AML-193 (cell line): Measurements from ENCODE around the gene TIMM13.
"Not testable (repeated sequence)": the region's sequence is repeated elsewhere in the genome, so short reads cannot be mapped to it uniquely, and the experiment has no call there.

Experiments used
- DNase-seq, 2 experiments: peaks; one replicate each; lab custom pipeline; 2025; lab: John Stamatoyannopoulos, UW

The TIMM13 gene

GRCh38 chr19:2427429-2428320, at the start of gene TIMM13:
TIMM13 (minus strand) TSS chr19:2427586; CDS start chr19:2427533, 53 bp downstream.
- DNase-seq = peak; percentile 83 to 90

- DNase-seq = no peak
These were observed 49.2 kb upstream of the TIMM13 start for GRCh38 chr19:2476451-2477140.

GRCh38 chr19:2475702-2476450, 48.5 kb upstream of the TIMM13 start, which contains the start of gene GADD45B:
GADD45B (plus strand) TSS chr19:2476127; CDS start chr19:2476359, 232 bp downstream.
- peak; percentile 94 to 95 for DNase-seq

GRCh38 chr19:2475018-2475701, 47.8 kb upstream of the TIMM13 start:
- no peak for DNase-seq

GRCh38 chr19:2474232-2475017, 47.0 kb upstream of the TIMM13 start:
- DNase-seq = peak; percentile 61 to 76

GRCh38 chr19:2469915-2470200, 42.5 kb upstream of the TIMM13 start:
- DNase-seq = not testable (repeated sequence)

GRCh38 chr19:2469102-2469914, 41.9 kb upstream of the TIMM13 start:
- DNase-seq = no peak

GRCh38 chr19:2468596-2468995, 41.2 kb upstream of the TIMM13 start:
- DNase-seq = no peak

- DNase-seq = no peak
These were observed 37.0 kb upstream of the TIMM13 start for GRCh38 chr19:2464389-2464788.

GRCh38 chr19:2463694-2464093, 36.3 kb upstream of the TIMM13 start:
- not testable (repeated sequence) for DNase-seq

- no peak for DNase-seq
These were observed 35.4 kb upstream of the TIMM13 start for GRCh38 chr19:2462635-2463421.

GRCh38 chr19:2461751-2462634, 34.6 kb upstream of the TIMM13 start:
- DNase-seq = no peak

- DNase-seq = no peak
These were observed 32.9 kb upstream of the TIMM13 start for GRCh38 chr19:2460245-2460644.

GRCh38 chr19:2458776-2459175, 31.4 kb upstream of the TIMM13 start:
- not testable (repeated sequence) for DNase-seq

- DNase-seq = no peak
These were observed 30.7 kb upstream of the TIMM13 start for GRCh38 chr19:2458054-2458453.

- no peak for DNase-seq
These were observed 30.1 kb upstream of the TIMM13 start for GRCh38 chr19:2457394-2458037.

- DNase-seq = peak in 1 of 2 experiments; percentile 13
These were observed 28.6 kb upstream of the TIMM13 start for GRCh38 chr19:2455851-2456570.
